Fibroblast of skin of back (primary cell): ENCODE results near the gene TNS3.

Experiments
- DNase-seq: peaks from one replicate; pipeline ENCODE4 v3.0.0-alpha.2; 2013

TNS3 gene

DNA sequence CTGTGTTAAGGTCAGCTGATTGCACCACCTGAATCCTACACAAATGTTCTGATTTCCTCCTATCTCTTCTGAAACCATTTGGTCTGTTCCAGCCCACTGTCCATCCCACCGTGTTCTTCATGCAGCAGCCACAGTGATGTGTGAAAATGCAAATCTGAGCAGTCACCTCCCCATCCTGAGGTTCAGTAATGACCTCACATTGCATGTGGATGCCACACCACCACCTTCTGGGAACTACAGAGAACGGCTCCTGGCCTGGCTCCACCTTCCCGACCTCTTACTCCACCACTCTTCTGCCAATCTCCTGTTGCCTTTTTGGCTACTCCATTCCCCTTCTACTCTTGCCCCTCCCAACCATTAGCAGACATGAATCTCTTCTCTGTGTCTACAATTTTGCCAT, 244.4 kb downstream of the TNS3 start:
- DNase-seq: no peak

DNA sequence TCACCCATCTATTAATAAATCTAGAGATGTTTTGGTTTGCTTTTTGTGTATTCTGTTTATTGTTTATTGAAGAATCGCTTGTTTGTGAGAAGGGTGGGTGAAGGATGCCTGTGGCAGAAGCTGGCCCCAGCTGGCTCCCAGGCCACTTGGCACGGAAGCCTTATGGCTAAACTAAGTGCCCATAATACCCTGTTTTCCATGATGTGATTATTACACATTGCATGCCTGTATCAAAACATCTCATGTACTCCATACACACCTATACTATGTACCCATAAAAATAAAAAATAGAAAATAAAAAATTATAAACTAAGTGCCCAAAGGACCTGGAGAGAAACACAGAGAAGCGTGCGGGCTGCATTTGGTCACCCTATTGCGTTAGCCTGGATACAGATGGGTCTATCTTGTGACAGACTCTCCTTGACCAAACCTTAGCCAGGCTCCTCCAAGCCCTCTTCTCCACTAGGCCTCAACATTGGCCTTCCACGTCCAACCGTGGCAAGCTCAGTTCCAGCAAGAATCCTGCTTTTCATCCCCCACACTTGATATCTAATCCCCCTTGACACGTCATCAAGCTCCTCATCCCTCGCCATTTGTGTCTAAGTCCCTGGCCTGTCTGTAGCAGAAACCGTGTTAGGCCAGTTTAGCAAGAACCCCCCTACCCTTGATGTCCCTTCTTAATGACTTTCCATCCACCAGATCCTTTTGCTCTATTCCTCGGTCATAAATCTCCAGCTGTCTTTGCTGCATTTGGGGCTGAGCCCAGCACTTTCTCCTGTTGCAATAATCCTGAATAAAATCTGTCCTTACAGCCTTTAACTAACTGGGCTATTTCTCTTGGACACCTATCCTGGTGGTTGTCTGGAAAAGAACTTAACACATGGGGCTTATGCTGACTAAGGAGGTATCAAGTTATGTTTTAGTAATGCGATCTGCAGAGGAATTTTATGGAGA, 245.2 kb downstream of the TNS3 start:
- no peak for DNase-seq

DNA sequence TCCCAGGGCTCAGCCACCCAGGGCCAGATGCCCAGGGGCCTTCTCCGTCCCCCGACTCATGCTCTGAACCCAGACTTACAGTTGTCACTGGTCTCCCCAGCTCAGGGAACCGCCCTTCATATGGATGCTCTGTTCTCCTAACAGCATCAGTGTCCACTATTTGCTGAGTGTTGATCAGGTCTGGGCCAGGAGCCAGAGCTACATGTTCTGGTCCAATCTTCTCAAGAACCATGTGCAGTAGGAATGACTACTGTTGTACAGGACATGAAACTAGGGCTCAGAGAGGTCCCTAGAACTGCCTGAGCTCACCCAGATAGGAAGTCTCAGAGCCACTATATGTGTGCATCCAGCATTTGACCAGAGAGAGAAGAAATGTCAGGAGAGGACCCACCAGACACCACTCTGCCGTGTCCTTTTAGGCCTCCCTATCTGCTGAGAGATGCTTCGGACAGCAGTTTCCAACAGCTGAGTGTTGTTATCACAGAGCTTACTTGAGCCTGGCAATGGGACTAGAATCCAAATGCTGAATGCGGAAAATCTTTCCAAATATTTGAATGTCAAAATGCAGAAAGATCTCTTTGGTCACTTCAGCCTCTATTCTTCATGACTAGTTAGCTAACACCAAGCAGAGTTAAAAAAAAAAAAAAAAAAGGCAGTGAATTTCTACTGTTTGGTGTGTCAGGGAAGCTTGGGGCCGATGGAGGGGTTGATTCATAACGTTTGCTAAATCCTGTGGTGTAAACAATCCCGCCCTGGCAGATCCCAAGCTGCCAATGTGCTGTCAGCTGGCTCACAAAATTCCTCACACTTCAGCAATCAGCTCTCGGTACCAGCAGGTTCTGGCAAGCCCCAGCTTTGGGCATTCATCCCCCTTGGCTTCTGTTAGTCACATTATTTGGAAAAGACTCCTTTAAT, 246.1 kb downstream of the TNS3 start:
- peak; percentile 33 for DNase-seq

DNA sequence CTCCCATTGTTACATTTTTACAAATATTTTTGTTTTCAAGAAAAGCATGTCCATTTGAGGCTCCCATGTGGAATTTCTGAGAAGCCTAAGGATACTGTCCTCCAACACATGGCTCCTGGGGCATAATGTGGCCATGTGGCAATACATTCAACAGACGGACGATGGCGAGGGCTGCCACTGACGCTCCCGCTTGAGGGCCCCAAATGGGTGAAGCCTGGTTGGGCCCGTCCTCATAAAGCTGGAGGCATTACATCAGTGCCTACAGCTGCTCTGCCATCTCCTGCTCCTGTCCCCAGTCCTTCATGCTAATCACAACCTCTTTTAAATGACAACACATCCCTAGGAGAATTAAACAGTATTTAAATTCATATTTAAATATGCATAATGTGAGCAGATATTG, 246.8 kb downstream of the TNS3 start:
- DNase-seq: no peak

DNA sequence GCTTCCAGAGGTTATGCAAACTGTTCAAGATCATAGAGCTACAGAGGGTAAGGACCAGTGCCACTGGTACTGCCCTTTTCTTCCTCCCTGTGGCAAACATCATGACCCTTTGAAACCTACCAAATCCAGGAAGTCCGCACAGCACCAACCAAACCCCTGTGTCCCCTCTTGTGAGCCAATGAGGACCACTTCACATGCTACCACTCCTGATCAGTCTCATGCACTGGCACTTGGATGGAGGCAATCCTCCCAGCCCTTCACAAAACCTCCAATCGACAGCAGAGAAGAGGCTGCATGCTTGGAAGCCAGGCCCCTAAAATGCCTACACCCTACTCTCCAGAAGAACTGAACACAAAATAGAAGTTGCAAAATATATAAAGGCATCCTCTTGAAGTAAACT, 248.0 kb downstream of the TNS3 start:
- no peak for DNase-seq

DNA sequence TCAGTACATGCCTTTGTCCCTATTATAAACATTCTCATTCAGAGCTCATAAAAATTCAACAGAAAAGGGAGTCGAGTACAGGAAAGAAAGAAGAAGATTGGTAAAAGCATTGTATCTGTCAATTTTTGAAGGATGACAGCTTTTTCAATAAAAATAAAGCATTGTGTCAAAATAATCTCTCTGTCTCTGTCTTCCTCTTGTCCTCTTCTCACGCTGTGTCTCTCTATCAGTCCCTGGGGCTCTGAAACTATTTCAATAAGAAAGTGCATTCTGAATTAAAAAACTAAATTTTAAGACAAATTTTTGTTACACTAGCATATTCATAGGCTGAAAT, 248.4 kb downstream of the TNS3 start:
- no peak for DNase-seq

DNA sequence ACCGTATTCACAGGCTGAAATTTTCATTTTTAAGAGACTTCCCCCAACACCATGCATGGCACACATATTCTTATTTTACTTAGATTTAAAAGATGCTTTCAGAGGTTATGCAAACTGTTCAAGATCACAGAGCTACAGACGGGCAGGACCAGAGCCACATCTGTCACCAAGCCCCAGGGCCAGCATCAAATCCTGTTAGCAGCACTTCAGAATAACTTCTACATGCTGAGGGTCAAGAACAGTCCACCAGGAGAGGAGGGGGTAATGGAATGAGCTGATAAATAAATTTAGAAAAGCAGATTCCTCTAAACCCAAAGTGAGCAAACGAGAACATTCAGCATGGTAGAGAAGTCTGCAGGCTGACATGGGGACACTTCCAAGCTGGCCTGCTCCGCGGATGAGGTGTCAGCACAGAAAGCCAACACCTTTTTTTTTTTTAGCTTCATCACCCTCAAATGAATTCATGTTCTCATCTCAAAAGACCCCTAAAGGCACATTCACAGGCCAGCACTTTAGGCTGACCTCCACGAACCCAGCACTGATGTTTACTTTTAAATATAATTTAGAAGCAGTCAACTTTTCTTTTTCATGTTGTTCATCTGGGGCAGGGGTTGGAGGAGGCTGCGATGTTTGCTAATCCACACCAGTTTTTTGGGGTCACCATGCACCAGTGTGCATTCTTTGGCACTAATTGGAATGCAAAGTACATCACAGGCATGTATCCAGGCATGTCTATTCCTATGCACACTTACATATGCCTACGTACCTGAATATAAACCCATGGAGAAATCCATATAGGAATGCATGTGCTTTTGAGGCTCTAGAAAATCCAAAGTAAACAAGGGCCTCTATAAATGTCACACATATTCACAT, 249.0 kb downstream of the TNS3 start:
- no peak for DNase-seq

DNA sequence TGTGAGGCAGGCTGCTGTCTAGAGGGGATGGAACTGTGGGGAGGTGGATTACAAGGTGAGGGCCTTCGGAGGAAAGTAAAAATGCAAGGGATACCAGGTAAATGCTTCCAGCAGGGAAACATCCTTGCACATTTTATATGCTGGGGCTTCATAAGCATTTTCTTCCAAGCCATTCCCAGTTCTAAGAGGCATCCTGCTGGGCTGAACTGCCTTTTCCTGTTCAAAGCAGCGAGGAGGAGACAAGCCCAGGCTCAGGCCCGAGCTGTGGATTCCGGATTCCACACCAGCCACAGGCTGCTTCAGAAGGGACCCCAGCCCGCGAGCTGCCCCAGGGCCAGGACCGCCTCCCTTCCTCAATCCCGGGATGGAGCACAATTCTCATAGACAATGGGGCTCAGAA, 249.7 kb downstream of the TNS3 start:
- no peak for DNase-seq

DNA sequence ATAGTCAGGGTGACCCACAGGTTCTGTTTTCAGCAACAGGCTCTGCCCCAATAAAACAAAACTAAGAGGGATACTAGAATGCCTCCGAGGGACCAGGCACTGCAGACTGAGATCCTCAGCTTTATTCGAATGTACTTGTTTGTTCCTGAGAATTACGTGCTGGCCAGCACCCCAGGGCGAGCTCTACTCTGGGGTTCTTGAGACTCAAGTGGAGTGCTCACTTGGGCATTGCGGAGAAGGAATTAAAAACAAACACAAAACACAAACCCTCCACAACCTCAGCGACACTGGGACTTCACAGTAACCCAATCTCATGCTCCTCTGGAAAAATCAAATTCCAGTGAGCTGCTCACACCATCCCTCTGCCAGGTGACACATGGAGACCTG, 250.7 kb downstream of the TNS3 start:
- DNase-seq: no peak

DNA sequence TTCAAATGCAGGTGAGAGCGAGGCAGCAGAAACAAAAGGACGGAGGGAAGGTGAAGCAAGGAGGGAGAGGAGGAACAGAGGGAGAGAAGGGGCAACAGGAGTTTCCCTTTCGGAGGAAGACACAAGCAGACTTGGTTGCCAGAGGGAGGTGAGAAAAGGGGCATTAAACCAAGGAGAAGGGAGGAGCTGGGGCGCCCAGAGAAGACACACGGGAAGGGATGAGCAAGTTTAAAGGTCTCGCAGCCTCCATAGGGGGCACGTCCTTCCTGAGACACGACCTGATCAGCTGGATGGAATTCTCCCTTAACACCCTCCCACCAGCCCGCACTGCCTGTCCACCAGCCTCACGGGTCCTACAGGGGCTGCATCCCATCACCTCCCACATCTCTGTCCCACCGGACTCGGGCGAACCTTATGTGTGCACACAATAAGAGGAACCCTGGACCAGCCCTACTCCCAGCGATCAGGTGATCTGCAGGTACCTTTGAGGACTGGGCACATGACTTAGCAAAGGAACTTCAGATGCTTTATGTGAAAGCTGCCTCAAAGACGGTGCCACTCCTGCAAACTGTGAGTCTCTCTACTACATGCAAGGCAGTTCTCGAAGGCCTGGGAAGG, 251.2 kb downstream of the TNS3 start:
- DNase-seq: no peak

DNA sequence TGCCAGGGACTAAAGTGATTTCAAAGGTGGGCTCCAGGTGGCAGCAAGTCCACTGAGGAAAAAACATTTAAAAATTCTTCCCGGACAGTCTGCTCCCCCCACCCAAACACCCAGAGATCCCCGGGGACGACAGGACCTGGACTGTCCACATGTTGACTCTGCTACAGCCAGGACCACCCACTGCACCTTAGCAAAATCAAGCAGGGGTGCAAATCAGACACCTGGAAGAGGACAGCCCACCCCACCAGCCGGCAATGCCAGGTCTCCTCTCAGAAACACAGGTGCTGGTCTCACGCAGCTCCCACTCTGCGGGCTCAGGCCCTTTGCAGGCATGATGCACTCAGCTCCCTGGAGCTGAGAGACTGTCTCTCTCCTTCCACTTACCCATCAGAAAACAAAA, 251.9 kb downstream of the TNS3 start:
- DNase-seq: no peak

DNA sequence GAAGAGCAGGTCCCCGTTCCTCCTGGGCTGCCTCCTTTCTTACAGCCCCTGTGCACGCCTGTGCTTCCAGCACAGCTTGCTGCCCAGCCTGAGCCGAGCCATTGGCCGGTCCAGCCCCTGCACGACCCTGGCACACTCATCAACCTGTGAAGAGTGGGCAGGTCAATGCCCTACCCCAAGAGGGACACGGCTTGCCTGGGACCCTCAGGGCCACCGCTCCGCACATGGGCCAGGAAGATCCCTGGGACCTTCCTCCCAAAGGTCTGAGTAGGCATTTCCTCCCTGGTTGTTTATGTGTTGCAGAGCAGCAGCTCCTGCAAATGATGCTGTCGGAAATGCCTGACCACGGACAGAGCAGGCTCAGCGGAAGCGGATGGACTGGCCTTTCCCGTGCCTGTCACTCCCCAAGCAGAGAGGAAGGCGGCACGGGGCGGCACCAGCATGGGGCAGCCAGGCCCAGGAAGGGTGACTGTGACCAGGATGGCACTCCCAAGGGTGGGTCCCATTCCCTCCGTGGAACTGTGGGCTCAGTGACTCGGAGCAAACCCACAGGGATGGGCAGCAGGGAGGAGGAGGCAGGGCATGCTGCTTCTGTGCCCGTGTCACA, 252.5 kb downstream of the TNS3 start:
- no peak for DNase-seq

DNA sequence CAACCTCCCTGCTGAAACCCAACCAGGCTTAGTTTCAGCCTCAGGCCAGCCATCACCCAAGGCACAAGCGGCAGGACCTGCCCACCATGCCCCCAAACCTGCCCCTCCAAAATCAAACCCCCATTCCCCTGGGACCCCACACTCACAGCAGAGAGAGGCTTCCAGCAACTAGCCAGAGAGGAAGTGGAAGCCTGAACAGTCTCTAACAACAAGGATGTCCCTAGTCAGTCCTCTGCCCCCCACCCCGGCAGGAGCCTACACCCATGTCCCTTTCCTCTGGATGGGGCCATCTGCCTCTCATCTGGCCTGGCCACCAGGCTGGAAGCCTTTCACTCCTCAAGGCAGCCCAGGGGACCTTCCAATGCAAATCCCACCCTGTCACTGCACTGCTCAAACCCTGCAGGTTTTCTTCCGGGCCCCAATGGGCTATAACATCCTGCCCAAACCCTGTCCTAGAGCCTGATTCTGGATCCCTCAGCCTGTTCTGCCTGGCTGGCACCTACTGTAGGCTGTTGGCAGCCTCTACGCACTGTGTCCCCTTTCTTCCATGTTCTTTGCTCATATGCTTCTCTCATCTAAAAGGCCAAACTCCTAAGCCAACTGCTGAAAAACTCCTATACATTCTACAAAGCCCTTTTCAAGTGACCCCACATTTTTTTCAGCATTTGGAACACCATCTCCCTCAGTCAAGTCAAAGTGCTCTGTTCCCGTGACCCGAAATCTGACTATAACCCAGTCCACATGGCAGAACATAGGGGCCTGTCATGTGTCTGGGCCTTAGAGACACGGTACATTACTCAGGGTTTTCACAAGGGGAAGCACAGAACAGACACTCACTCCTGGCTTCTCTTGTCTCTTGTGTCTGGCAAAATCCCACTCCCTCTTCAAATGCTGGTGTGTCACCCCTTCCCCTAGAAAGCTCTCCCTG, 253.3 kb downstream of the TNS3 start:
- DNase-seq: no peak

DNA sequence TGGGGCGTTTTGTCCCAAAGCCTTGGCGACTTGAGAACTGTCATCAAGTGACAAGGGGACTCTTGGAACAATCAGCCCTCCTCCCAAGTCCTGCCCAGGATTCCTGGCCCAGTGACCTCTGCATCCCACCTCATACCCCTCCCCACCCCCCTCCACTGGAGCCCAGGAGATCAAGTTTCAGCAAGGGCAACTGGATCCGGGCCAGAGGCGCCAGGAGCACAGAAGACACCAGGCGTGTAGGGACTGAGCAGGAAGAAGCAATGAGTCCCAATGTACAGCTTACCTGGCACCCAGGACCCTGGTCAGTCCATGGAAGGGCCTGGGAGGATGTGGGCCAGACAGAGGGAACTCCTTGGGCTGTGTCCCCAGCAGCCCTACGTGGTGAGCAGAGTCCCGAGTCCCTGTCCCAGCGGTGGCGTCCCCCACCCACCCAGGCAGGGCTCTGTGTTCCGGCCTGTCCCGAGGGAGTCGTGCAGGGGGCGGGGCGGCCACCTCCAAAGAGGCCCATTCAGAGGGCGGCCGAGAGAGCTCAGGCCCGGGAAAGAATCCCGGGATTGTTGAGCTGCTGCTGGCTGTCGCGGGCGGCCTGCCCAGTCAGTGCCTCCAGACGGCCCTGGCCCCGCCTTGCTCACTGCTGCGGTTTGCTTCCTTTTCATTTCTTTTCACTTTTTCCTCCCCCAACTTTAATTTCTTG, 254.1 kb downstream of the TNS3 start:
- DNase-seq: peak; percentile 92

DNA sequence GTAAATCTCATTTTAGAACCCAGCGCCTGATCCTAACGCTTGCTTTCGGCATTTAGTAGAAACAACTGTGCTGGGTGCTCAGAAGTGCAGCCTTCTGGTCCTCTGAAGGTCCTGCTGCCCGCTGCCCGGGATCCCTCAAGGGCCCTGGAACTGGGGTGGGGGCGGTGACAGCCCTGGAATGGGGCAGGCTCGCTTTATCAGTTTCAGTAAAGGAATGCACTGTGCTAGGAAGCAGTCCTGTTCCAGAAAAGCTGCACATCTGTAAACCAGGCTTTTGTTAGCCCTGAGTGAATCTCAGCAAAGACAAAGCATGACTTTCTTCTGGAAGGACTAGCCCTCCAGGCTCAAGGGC, 254.6 kb downstream of the TNS3 start:
- DNase-seq: peak; percentile 47

DNA sequence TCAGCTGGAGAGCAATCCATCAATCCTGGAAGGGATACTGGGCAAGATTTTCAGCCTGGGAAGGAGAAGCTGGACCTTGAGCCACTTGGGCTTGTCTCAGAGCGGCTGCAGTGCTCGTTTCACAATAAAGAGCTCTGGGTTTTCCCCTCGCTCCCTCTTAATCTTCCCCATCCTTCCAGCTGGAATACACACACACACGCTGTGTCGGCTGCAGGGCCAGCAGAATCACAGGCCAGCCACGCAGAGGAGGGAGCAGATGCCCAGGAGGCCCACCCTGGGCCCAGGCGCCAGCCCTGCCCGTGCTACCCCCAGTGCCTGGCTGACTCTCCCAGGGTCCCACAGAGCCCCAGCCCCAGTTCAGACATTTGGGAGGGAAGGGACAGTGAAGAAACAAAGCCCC, 255.1 kb downstream of the TNS3 start:
- DNase-seq: peak; percentile 36

DNA sequence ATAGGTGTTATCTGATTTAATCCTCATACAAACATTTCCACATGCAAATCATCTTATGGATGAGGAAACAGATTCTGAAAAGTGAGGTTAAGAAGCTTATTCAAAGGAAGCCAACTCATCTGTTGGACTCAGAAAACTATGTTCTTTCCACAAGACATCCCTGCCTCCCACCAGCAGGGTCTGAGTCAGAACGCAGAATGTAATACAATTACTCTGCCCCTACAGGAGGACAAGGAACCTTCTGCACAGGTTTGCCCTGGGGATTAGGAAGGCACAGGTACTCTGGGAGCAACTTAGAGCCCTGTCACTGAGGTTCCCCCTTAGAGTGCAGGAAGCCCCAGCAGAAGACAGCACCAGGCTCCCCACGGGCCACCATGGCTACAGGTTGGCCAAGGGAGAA, 255.7 kb downstream of the TNS3 start:
- DNase-seq: peak; percentile 76

DNA sequence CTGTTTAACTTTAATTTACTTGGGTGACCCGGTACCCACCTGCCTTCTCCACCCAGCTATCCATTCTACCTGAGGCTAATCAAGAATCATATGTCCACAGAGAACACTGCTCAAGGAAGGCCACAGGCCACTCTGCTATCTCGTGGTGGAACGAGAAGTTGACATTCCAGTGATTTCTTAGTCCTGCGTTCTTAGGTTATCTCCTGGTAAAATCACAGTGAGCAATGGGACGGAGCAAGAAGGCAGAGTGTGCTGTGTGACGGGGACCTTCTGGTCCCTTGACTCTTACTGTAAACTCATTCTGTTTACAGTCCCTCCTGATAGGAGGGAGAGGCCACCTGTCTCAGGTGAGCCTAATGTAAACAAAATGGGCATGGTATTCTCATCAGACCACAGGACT, 256.6 kb downstream of the TNS3 start:
- DNase-seq: no peak

DNA sequence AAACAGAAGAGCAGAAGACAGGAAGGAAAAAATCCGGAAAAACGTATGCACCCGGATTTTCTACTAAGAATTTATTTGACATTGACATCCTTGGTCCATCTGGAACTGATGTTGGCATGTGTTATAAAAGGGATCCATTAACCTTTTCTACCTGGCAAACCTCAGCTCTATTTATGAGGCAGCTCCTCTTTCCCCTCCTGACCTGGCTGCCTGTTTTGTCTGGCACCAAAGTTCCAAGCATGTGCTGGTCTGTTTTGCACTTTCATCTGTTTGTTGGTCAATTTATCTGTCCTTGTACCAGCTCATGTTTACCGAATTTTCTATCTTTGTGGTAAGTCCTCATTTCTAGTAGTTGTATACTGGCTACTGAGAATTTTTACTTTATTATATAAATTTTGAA, 258.0 kb downstream of the TNS3 start:
- no peak for DNase-seq

DNA sequence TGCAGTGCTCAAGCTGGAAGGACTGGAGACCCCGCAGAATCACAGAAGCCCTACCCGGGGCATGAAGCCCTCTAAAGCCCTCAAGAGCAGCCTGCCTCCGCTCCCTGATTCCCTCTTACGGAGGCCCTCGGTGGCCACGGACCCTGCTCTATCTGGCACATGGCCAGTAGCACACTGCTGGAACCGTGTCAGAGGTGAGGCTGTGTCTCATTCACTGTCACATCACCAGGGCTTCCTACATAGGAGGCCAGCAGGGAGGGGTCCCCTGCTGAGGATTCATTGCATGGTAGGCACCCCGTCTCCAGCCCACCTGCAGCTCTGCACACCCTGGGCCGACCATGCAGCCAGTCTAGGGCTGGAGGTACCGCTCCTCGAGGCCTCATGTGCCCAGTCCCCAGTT, 259.2 kb downstream of the TNS3 start:
- DNase-seq: no peak
